ENCODE results near the gene CERS4.

- TF ChIP-seq, protein P1, sequence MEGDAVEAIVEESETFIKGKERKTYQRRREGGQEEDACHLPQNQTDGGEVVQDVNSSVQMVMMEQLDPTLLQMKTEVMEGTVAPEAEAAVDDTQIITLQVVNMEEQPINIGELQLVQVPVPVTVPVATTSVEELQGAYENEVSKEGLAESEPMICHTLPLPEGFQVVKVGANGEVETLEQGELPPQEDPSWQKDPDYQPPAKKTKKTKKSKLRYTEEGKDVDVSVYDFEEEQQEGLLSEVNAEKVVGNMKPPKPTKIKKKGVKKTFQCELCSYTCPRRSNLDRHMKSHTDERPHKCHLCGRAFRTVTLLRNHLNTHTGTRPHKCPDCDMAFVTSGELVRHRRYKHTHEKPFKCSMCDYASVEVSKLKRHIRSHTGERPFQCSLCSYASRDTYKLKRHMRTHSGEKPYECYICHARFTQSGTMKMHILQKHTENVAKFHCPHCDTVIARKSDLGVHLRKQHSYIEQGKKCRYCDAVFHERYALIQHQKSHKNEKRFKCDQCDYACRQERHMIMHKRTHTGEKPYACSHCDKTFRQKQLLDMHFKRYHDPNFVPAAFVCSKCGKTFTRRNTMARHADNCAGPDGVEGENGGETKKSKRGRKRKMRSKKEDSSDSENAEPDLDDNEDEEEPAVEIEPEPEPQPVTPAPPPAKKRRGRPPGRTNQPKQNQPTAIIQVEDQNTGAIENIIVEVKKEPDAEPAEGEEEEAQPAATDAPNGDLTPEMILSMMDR (IDR thresholded peaks at IDR 0.05; ENCODE audit: borderline replicate concordance, extremely low read depth, low read length, poor library complexity, severe bottlenecking): no peak
- TF ChIP-seq EZH2 (IDR thresholded peaks at IDR 0.05; ENCODE audit: borderline replicate concordance, low read depth, low read length, severe bottlenecking): no peak
Measured at GRCh38 chr19:8305798-8306197, 96.6 kb downstream of the CERS4 start.

All from DND-41 (cell line).